ENCODE results near the gene SYNGAP1. TPM values are rescaled to one million over a fixed set of nuclear protein-coding genes. Genes with fewer than 3 reads are reported as not detected.

The SYNGAP1 gene
- total and polyA plus RNA-seq, 2 donors (not counting 1 experiment from before 2014, with no cell fraction given): 3.6 to 7.3 TPM

GRCh38 chr6:33420491-33421343 is 852 bp downstream of the SYNGAP1 start:
- Histone ChIP-seq H3K4me3 (replicated peaks in 1 of 4; ENCODE audit: control extremely low read depth in 1 of 4, insufficient read depth in 1 of 4, low read depth in 3 of 4, low read length in 4 of 4) (peak overlapping the region; percentile 45 to 67 (median 58)), H4K20me1 (ENCODE audit: control insufficient read depth, extremely low read depth, insufficient read depth, low read length) (no peaks in the 10 kb centered on the region), H3K4me1 (ENCODE audit: control insufficient read depth, extremely low read depth, insufficient read depth, low read length) (peaks cover 27% of the 10 kb centered on the region), H3K79me2 (ENCODE audit: control insufficient read depth, insufficient read depth, low read length) (peaks cover 29% of the 10 kb centered on the region), H2AFZ (ENCODE audit: low read length) (no peak overlapping the region), H3K36me3 (ENCODE audit: control insufficient read depth, insufficient read depth, low read length) (peaks cover 6% of the 10 kb centered on the region), H3K9me3 (ENCODE audit: control insufficient read depth, insufficient read depth, low read depth, low read length) (no peaks in the 10 kb centered on the region), H3K4me2 (ENCODE audit: extremely low read depth, insufficient read depth, low read length) (peak overlapping the region; percentile 81), H3K9ac (ENCODE audit: insufficient read depth, low read length) (no peak overlapping the region), H3K27ac (ENCODE audit: insufficient read depth, low read length) (no peak overlapping the region), H3K27me3 (ENCODE audit: control insufficient read depth, insufficient read depth, low read length) (no peaks in the 10 kb centered on the region)
- no peak for TF ChIP-seq EZH2 (IDR thresholded peaks at IDR 0.05; ENCODE audit: low read length, missing control alignments)
- no peak for TF ChIP-seq CTCF (conservative IDR thresholded peaks at IDR 0.05 in 1 of 2, IDR thresholded peaks at IDR 0.05 in 1 of 2; ENCODE audit: low read depth in 1 of 2, low read length in 2 of 2)
- DNase-seq (ENCODE audit: low read depth in 2 of 2): no peak

DNA sequence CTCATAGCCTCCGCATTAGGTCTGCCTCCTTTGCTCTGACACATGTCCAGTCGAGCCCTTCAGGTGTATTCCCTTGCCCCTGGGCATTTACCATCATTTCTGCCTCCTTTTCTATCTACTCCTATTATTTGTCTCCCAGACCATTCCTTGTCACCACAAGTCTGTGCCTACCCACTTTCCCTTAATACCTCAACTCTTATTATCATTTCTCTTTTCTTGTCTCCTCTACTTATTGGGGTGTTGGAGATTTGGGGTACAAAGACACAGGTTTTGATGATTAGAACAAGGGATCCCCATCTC is 1.4 kb downstream of the SYNGAP1 start:
- peaks cover 6% of the 10 kb centered on the region for H3K36me3 ChIP-seq (ENCODE audit: control insufficient read depth, insufficient read depth, low read length)
- DNase-seq (ENCODE audit: low read depth in 2 of 2): no peak
- peak overlapping the region in 2 of 4 experiments; percentile 30 to 67 for H3K4me3 ChIP-seq (replicated peaks in 1 of 4; ENCODE audit: control extremely low read depth in 1 of 4, insufficient read depth in 1 of 4, low read depth in 3 of 4, low read length in 4 of 4)
- no peaks in the 10 kb centered on the region for H4K20me1 ChIP-seq (ENCODE audit: control insufficient read depth, extremely low read depth, insufficient read depth, low read length)
- H3K9me3 ChIP-seq (ENCODE audit: control insufficient read depth, insufficient read depth, low read depth, low read length): no peaks in the 10 kb centered on the region
- H3K27ac ChIP-seq (ENCODE audit: insufficient read depth, low read length): no peak overlapping the region
- H3K4me2 ChIP-seq (ENCODE audit: extremely low read depth, insufficient read depth, low read length): no peak overlapping the region
- no peaks in the 10 kb centered on the region for H3K27me3 ChIP-seq (ENCODE audit: control insufficient read depth, insufficient read depth, low read length)
- H3K79me2 ChIP-seq (ENCODE audit: control insufficient read depth, insufficient read depth, low read length): peaks cover 23% of the 10 kb centered on the region
- no peak for TF ChIP-seq CTCF (conservative IDR thresholded peaks at IDR 0.05 in 1 of 2, IDR thresholded peaks at IDR 0.05 in 1 of 2; ENCODE audit: low read depth in 1 of 2, low read length in 2 of 2)
- no peak overlapping the region for H2AFZ ChIP-seq (ENCODE audit: low read length)
- H3K9ac ChIP-seq (ENCODE audit: insufficient read depth, low read length): no peak overlapping the region
- peaks cover 23% of the 10 kb centered on the region for H3K4me1 ChIP-seq (ENCODE audit: control insufficient read depth, extremely low read depth, insufficient read depth, low read length)

- Histone ChIP-seq H2AFZ (ENCODE audit: low read length) (no peak overlapping the region), H3K4me1 (ENCODE audit: control insufficient read depth, extremely low read depth, insufficient read depth, low read length) (peaks cover 27% of the 10 kb centered on the region), H3K9me3 (ENCODE audit: control insufficient read depth, insufficient read depth, low read depth, low read length) (no peaks in the 10 kb centered on the region), H3K9ac (ENCODE audit: insufficient read depth, low read length) (no peak overlapping the region), H4K20me1 (ENCODE audit: control insufficient read depth, extremely low read depth, insufficient read depth, low read length) (no peaks in the 10 kb centered on the region), H3K4me2 (ENCODE audit: extremely low read depth, insufficient read depth, low read length) (no peak overlapping the region), H3K36me3 (ENCODE audit: control insufficient read depth, insufficient read depth, low read length) (peaks cover 6% of the 10 kb centered on the region), H3K27me3 (ENCODE audit: control insufficient read depth, insufficient read depth, low read length) (no peaks in the 10 kb centered on the region), H3K79me2 (ENCODE audit: control insufficient read depth, insufficient read depth, low read length) (peaks cover 23% of the 10 kb centered on the region), H3K27ac (ENCODE audit: insufficient read depth, low read length) (no peak overlapping the region), H3K4me3 (replicated peaks in 1 of 4; ENCODE audit: control extremely low read depth in 1 of 4, insufficient read depth in 1 of 4, low read depth in 3 of 4, low read length in 4 of 4) (no peak overlapping the region)
- TF ChIP-seq EZH2 (IDR thresholded peaks at IDR 0.05; ENCODE audit: low read length, missing control alignments) (no peak), CTCF (conservative IDR thresholded peaks at IDR 0.05 in 1 of 2, IDR thresholded peaks at IDR 0.05 in 1 of 2; ENCODE audit: low read depth in 1 of 2, low read length in 2 of 2) (no peak)
- DNase-seq (ENCODE audit: low read depth in 2 of 2): no peak
Measured at GRCh38 chr6:33423777-33424176, 3.9 kb downstream of the SYNGAP1 start.
